ENCODE data around the gene PRKG1.

DNA sequence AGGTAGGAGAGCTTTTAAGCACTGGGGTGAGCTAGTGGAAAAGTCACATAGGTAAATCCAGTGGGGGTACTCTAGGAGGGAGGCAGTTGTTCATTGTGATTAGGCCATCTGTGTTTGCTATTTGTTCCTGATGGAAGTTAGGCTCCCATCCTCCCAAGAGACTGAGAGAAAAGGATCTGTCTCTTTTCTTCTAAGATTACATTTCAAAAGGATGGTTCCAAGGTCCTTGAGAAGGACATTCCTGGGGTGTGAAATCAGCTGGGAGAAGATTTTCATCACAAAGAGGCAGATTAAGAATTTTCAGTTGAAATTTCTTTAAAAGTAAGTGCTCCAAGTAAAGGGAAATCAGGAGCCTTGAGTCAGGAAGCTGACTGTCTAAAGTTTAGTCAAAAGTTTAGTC is 835.9 kb downstream of the PRKG1 start:
- no peak for TF ChIP-seq EZH2 (IDR thresholded peaks at IDR 0.05; ENCODE audit: borderline replicate concordance, insufficient read depth, low read depth, low read length, poor library complexity, severe bottlenecking)
- TF ChIP-seq, protein P1, sequence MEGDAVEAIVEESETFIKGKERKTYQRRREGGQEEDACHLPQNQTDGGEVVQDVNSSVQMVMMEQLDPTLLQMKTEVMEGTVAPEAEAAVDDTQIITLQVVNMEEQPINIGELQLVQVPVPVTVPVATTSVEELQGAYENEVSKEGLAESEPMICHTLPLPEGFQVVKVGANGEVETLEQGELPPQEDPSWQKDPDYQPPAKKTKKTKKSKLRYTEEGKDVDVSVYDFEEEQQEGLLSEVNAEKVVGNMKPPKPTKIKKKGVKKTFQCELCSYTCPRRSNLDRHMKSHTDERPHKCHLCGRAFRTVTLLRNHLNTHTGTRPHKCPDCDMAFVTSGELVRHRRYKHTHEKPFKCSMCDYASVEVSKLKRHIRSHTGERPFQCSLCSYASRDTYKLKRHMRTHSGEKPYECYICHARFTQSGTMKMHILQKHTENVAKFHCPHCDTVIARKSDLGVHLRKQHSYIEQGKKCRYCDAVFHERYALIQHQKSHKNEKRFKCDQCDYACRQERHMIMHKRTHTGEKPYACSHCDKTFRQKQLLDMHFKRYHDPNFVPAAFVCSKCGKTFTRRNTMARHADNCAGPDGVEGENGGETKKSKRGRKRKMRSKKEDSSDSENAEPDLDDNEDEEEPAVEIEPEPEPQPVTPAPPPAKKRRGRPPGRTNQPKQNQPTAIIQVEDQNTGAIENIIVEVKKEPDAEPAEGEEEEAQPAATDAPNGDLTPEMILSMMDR (IDR thresholded peaks at IDR 0.05): no peak

Data from B cell (primary cell).